Adipose tissue (tissue), 3 donors: Measurements from ENCODE around the gene NRAP. TPM values are rescaled to one million over a fixed set of nuclear protein-coding genes. Genes with fewer than 3 reads are reported as not detected.
"Not testable (repeated sequence)": the region's sequence is repeated elsewhere in the genome, so short reads cannot be mapped to it uniquely, and the experiment has no call there.

Experiments used
- H3K27ac ChIP-seq: one replicate; pipeline ENCODE4 v1.5.1; 2013; ENCODE audit warnings: low read depth, low read length
- WGBS, 3 donors: extraction: QIAGEN DNeasy Blood & Tissue Kit; methylation state at CpG; one replicate each; pipeline ENCODE4 v1.1.7; 2013; 5-methylcytosine and 5-hydroxymethylcytosine counted together
- polyA plus RNA-seq, 3 donors: library from polyadenylated mRNA; stranded (reverse); fragments of 200-250 nt; gene quantifications; one replicate each; pipeline ENCODE4 v1.2.3, GENCODE V29; 2013
- donor health status: healthy with polysubstance abuse.
- donor health status: Bipolar disorder and iron deficiency.
- donor health status: healthy.

NRAP gene
- polyA plus RNA-seq, 3 donors = 0.04 to 0.22 (median 0.07) TPM

DNA sequence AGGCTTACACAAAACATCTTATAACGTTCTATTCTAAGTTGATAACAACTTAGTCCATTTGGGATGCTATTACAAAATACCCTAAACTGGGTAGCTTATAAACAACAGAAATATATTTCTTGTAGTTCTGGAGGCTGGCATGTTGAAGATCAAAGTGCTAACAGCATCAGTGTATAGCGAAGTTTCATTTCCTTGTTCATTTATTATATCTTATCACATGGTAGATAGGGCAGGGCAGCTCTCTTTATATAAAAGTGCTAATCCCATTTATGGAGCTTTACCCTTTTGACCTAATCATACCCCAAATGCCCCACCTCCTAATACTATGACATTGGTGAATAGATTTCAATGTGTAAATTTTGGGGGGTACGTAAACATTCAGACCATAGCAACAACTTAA lies 22.2 kb upstream of the NRAP start:
- 78 to 95% (median 87%) methylated on average over 3 of the region's 3 CpGs for WGBS, 3 donors
- no peak overlapping the region for H3K27ac ChIP-seq

DNA sequence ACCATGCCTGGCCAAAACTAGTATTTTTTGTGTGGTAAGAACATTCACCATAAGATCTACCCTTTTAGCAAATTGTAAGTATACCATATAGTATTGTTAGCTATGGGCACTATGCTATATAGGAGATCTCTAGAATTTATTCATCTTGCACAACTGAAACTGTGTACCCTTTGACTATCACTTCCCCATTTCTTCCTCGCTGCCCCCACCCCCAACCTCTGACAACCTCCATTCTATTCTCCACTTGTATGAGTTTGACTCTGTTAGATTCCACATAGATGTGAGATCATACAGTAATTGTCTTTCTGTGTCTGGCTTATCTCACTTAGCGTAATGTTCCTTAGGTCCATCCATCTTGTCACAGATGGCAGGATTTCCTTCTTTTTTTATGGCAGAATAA lies 19.5 kb upstream of the NRAP start:
- 75 to 96% (median 85%) methylated on average over 2 of the region's 2 CpGs for WGBS, 3 donors
- H3K27ac ChIP-seq = no peak overlapping the region

DNA sequence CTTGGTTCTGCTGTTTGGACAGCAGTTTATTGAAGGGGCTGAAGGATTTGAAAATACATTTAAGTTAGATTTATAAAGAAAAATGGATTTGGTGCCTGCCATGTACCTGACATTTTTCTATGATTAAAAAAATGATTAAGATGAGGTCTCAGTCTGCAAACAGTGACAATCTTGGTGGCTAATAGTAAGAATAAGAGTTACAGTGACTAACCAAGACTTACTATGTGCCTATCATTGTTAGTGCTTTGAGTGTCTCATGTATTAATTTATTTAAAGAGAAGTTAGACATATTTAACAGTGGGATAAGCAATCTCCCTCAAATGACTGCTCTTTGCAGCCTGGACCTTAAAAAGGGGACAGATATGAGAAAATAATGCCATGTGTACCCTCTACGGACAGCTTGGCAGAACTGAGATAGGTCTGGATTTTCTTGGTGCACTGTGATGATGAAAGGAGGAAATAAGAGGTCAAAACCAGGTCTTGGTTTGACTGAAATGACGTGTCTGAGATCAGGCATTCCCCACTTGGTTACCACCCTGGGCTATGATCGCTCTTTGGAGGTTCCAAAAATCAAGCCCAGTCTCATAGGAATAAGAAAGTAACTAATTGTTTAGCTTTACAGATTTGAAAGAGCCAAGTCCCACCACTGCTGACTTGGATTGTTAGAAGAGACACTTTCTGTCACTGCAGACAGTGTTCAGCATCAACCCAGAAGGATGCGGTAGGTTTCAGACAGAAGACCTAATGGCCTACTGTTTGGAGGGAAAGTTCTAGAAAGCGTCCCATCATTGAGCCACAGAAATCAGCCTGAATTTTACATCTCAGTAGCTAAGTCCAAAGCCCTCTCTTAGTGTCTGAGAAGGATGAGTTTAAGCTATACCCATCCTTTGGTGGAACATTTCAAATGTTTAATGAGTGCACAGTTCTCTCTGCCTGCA lies 18.0 kb upstream of the NRAP start:
- WGBS, 3 donors = 61 to 87% (median 68%) methylated on average over 5 of the region's 5 CpGs
- no peak overlapping the region for H3K27ac ChIP-seq

- WGBS, 3 donors = 1 to 4% (median 3%) methylated on average over 27 to 28 of the region's 28 CpGs
- peak overlapping the region; percentile 92 for H3K27ac ChIP-seq
Observed at GRCh38 chr10:113680190-113681111, 16.6 kb upstream of the NRAP start.

DNA sequence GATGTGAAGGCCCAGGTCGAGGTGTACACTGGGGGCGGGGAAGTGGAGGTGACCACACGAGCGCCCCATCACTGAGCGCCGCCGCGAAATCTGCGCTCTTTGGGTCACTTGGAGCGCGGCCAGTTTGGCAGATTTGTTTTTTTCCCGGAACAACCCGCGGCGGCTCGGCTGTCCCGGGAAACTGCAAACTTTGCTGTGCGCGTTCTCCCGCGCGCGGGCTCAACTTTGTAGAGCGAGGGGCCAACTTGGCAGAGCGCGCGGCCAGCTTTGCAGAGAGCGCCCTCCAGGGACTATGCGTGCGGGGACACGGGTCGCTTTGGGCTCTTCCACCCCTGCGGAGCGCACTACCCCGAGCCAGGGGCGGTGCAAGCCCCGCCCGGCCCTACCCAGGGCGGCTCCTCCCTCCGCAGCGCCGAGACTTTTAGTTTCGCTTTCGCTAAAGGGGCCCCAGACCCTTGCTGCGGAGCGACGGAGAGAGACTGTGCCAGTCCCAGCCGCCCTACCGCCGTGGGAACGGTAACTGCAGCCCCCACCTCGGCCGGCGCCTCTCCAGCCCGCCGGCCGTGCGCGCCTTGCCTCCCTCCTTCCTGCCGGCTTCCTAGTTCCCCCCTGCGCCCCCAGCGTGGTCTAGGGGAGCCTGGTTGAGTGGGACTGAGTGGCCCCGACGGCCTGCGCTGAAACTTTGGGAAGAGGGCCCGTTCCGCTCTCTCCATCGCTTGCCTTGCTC lies 15.8 kb upstream of the NRAP start, which contains the start of gene CASP7:
Gene CASP7 (plus strand): TSS at position 450 of the 727 bp plus-strand sequence. CDS start 17,582 bp downstream, outside the sequence.
- WGBS, 3 donors = 0% methylated on average over 57 to 68 of the region's 68 CpGs
- H3K27ac ChIP-seq = peak within 1 kb of the TSS; percentile 92

DNA sequence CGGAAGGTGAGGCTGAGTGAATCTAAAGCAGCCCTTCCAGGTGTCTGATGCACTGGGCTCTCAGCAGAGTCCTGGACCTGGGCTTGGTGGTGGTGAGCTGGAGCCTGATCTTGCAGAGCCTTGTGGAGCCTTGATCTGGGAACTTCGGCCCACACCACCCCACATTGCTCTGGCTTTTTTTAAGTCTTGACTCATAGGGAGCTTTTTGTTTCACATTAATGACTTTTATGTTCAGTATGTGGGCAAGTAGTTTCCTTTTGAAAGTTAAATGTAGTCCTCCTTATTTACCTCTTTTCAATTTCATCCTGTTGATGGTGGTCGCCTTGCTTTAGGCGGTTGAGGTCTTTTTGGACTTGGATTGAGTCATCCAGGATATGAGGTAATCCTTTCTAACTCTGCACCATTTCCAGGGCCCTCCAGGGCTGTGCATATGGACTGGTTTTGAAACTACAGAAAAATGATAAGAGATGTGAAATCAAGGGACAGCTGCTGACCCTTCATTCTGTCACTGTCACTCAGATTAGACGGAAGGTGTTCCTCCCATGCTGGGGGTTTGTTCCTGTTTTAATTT lies 2.9 kb upstream of the NRAP start:
- 31 to 59% (median 52%) methylated on average over 5 of the region's 5 CpGs for WGBS, 3 donors
- no peak overlapping the region for H3K27ac ChIP-seq

- WGBS, 3 donors = 67 to 68% (median 67%) methylated on average over 6 of the region's 6 CpGs
- no peak overlapping the region for H3K27ac ChIP-seq
Observed at GRCh38 chr10:113665806-113666354, 2.0 kb upstream of the NRAP start.

DNA sequence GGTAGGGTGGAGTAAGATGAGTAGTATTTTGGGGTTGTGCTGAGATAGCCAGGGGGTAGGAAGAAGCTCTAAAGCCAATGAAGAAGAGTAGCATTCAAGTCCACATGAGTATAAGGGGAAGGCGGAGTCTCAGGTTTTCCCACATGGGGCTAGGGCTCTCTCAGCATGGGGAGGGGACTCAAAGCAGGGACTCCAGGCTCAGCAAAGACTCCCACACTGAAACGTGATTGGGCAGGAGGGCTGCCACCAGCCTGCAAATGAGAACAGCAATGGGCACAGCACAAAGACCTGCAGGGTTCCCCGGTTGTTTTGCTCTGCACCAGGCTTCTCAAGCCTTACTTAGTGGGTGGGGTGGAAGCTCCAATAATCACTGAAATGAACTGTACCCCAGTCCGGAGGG lies 1.5 kb upstream of the NRAP start:
- 77 to 87% (median 85%) methylated on average over 4 of the region's 4 CpGs for whole genome bisulfite sequencing, 3 donors
- no peak overlapping the region for H3K27ac ChIP-seq

GRCh38 chr10:113663142-113663541 lies 699 bp downstream of the NRAP start:
- 73 to 86% (median 84%) methylated on average over 5 of the region's 5 CpGs for WGBS, 3 donors
- no peak overlapping the region for H3K27ac ChIP-seq

- no peak overlapping the region for H3K27ac ChIP-seq
- 90 to 95% (median 91%) methylated on average over 2 of the region's 2 CpGs for WGBS, 3 donors
Observed at GRCh38 chr10:113661332-113661731, 2.5 kb downstream of the NRAP start.

GRCh38 chr10:113657544-113657943 lies 6.3 kb downstream of the NRAP start:
- no peak overlapping the region for H3K27ac ChIP-seq

DNA sequence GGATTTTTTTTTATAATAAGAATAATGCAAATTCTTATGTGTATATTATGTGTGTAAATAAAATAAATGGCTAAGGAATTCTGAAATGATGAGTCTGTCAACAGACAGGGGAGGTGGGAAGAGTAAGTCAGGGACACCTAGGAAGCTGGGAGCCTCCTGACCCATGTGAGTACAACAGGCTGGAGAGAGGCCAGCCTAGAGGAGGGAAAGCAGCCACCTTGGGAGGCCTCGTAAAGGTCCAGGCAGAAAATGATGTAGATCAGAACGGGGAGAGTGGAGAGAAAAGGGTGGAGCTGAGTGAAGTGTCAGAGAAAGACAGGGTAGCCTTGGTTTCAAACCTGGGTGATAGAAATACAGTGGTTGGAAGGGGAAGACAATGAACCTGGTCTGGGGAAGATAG lies 6.9 kb downstream of the NRAP start:
- H3K27ac ChIP-seq = no peak overlapping the region
- 38 to 79% (median 49%) methylated on average over 2 of the region's 2 CpGs for WGBS, 3 donors

DNA sequence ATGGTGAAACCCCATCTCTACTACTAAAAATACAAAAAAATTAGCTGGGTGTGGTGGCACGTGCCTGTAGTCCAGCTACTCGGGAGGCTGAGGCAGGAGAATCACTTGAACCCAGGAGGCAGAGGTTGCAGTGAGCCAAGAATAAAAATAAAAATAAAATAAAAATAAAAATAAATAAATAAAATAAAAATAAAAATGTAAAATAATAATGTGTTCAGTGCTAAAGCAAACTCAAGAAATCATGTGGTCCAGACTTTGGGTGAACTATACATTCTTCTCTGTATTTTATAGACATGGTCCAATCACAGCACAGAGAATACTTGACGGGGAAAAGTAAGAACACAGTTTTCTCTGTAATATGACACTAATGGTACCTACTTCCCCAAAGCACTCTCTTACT lies 11.4 kb downstream of the NRAP start:
- not testable (repeated sequence) for H3K27ac ChIP-seq
- whole genome bisulfite sequencing, 3 donors = 91 to 94% (median 93%) methylated on average over 3 of the region's 3 CpGs

GRCh38 chr10:113651898-113652297 lies 11.9 kb downstream of the NRAP start:
- WGBS, 3 donors = 37 to 68% (median 52%) methylated on average over 1 of the region's 1 CpG
- no peak overlapping the region for H3K27ac ChIP-seq

GRCh38 chr10:113651021-113651420 lies 12.8 kb downstream of the NRAP start:
- H3K27ac ChIP-seq = no peak overlapping the region
- WGBS, 3 donors = 83 to 97% (median 92%) methylated on average over 2 of the region's 2 CpGs

DNA sequence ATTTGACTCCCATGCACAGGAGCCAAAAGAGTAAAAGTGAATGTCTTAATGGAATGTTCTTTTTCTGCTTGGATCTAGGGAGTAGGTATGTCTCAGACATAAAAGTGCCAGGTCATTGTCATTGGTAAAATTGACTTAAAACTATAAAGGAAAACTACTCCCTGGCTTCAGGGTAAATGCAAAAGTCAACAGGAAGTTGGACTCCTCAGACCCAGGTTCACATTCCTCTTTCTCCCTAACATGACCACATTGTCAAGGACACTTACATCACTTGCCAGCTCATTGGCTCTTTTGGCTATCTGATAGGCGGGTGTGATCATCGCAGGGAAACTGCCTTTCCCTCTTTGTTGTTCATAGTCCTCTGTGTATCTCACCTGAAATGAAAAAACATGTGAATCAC lies 13.7 kb downstream of the NRAP start:
- WGBS, 3 donors = 93 to 94% (median 94%) methylated on average over 2 of the region's 2 CpGs
- H3K27ac ChIP-seq = no peak overlapping the region

DNA sequence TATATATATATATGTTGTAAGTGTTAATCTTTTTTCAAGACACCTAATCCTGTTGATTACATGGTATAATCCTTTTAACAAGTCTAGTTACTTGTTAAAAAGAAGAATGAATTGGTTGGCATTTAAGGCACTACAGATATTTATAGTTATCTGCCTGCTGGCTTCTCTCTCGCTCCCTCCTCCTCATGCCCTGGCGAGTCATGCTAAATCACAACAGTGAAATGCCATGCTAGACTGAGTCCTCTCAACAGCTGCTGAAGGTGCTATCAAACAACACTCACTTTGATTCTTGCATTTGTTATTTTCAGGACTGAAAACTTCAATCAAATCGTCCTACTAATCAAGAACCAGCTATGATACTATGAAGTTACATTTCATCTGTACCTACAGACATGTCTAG lies 15.4 kb downstream of the NRAP start:
- WGBS, 3 donors = 67 to 90% (median 69%) methylated on average over 3 of the region's 3 CpGs
- no peak overlapping the region for H3K27ac ChIP-seq

GRCh38 chr10:113647812-113648211 lies 16.0 kb downstream of the NRAP start:
- 69 to 90% (median 72%) methylated on average over 3 of the region's 3 CpGs for WGBS, 3 donors
- H3K27ac ChIP-seq = no peak overlapping the region
